ENCODE measurements around the gene MAST4. TPM values are rescaled to one million over a fixed set of nuclear protein-coding genes. Genes with fewer than 3 reads are reported as not detected.

Gene MAST4
- total RNA-seq, 1 donor from 2014 or later, result 11.3 TPM

GRCh38 chr5:67089200-67089725 lies 493.1 kb downstream of the MAST4 start:
- DNase-seq (ENCODE audit: low spot score), result no peak

GRCh38 chr5:67090040-67090439 lies 493.8 kb downstream of the MAST4 start:
- H3K4me3 Mint-ChIP-seq (ENCODE audit: unreplicated experiment), result no peak overlapping the region
- no peaks in the 10 kb centered on the region for H3K9me3 Mint-ChIP-seq (ENCODE audit: low read depth)
- H3K27me3 Mint-ChIP-seq (ENCODE audit: low read depth), result no peaks in the 10 kb centered on the region
- no peak for DNase-seq (ENCODE audit: low spot score)
- TF ChIP-seq CTCF (IDR thresholded peaks at IDR 0.05), result no peak
- H3K27ac Mint-ChIP-seq (ENCODE audit: unreplicated experiment), result no peak overlapping the region
- no peaks in the 10 kb centered on the region for H3K36me3 Mint-ChIP-seq (ENCODE audit: low read depth)
- H3K4me1 Mint-ChIP-seq (ENCODE audit: low read depth), result peaks cover 23% of the 10 kb centered on the region

More at GRCh38 chr5:67089200-67089725, 493.1 kb downstream of the MAST4 start:
- peaks cover 15% of the 10 kb centered on the region for H3K4me1 Mint-ChIP-seq (ENCODE audit: low read depth)
- H3K9me3 Mint-ChIP-seq (ENCODE audit: low read depth), result no peaks in the 10 kb centered on the region
- H3K27ac Mint-ChIP-seq (ENCODE audit: unreplicated experiment), result no peak overlapping the region
- H3K36me3 Mint-ChIP-seq (ENCODE audit: low read depth), result no peaks in the 10 kb centered on the region
- no peak overlapping the region for H3K4me3 Mint-ChIP-seq (ENCODE audit: unreplicated experiment)
- H3K27me3 Mint-ChIP-seq (ENCODE audit: low read depth), result no peaks in the 10 kb centered on the region
- no peak for TF ChIP-seq CTCF (IDR thresholded peaks at IDR 0.05)

- no peak for TF ChIP-seq CTCF (IDR thresholded peaks at IDR 0.05)
- Mint-ChIP-seq H3K27me3 (ENCODE audit: low read depth) (no peaks in the 10 kb centered on the region), H3K27ac (ENCODE audit: unreplicated experiment) (no peak overlapping the region), H3K9me3 (ENCODE audit: low read depth) (no peaks in the 10 kb centered on the region), H3K4me3 (ENCODE audit: unreplicated experiment) (no peak overlapping the region), H3K36me3 (ENCODE audit: low read depth) (no peaks in the 10 kb centered on the region), H3K4me1 (ENCODE audit: low read depth) (peaks cover 29% of the 10 kb centered on the region)
- DNase-seq (ENCODE audit: low spot score), result no peak
Observed at GRCh38 chr5:67090593-67090992, 494.4 kb downstream of the MAST4 start.

GRCh38 chr5:67092535-67092934 lies 496.3 kb downstream of the MAST4 start:
- DNase-seq (ENCODE audit: low spot score), result no peak
- H3K27me3 Mint-ChIP-seq (ENCODE audit: low read depth), result no peaks in the 10 kb centered on the region
- H3K9me3 Mint-ChIP-seq (ENCODE audit: low read depth), result no peaks in the 10 kb centered on the region
- TF ChIP-seq CTCF (IDR thresholded peaks at IDR 0.05), result no peak
- H3K27ac Mint-ChIP-seq (ENCODE audit: unreplicated experiment), result no peak overlapping the region
- H3K4me3 Mint-ChIP-seq (ENCODE audit: unreplicated experiment), result no peak overlapping the region
- H3K36me3 Mint-ChIP-seq (ENCODE audit: low read depth), result no peaks in the 10 kb centered on the region
- H3K4me1 Mint-ChIP-seq (ENCODE audit: low read depth), result peaks cover 36% of the 10 kb centered on the region

- Mint-ChIP-seq H3K4me3 (ENCODE audit: unreplicated experiment) (no peak overlapping the region), H3K9me3 (ENCODE audit: low read depth) (no peaks in the 10 kb centered on the region), H3K36me3 (ENCODE audit: low read depth) (no peaks in the 10 kb centered on the region), H3K27ac (ENCODE audit: unreplicated experiment) (no peak overlapping the region), H3K27me3 (ENCODE audit: low read depth) (no peaks in the 10 kb centered on the region), H3K4me1 (ENCODE audit: low read depth) (peaks cover 36% of the 10 kb centered on the region)
- no peak for TF ChIP-seq CTCF (IDR thresholded peaks at IDR 0.05)
- no peak for DNase-seq (ENCODE audit: low spot score)
Observed at GRCh38 chr5:67093279-67093678, 497.1 kb downstream of the MAST4 start.
